ENCODE data around the gene C11orf24. TPM values are rescaled to one million over a fixed set of nuclear protein-coding genes. Genes with fewer than 3 reads are reported as not detected.

C11orf24 gene
- total and polyA plus RNA-seq, 4 donors = 9.8 to 50.0 (median 29.6) TPM

- 31 to 51% methylated on average over 14 of the region's 14 CpGs for WGBS, 2 donors
- TF ChIP-seq CTCF (IDR thresholded peaks at IDR 0.05; ENCODE audit: control extremely low read depth, extremely low read depth) = no peak
- DNase-seq (no peak), ATAC-seq (ENCODE audit: insufficient read depth, low FRiP score) (no peak)
- H3K9ac ChIP-seq (ENCODE audit: insufficient read depth in 1 of 2, low read length in 2 of 2) = peak overlapping the region in 1 of 2 donors; percentile 86
- H3K4me1 ChIP-seq (ENCODE audit: control insufficient read depth in 5 of 5, insufficient read depth in 5 of 5, low read length in 5 of 5) = peaks cover 8 to 35% (median 14%) of the 10 kb centered on the region in 5 donors
- peak overlapping the region; percentile 18 for H3K4me3 ChIP-seq
- no peaks in the 10 kb centered on the region for H3K9me3 ChIP-seq (ENCODE audit: control insufficient read depth in 4 of 4, insufficient read depth in 3 of 4, low read length in 3 of 4)
- no peaks in the 10 kb centered on the region for H3K36me3 ChIP-seq (ENCODE audit: control insufficient read depth in 4 of 4, insufficient read depth in 4 of 4, low read length in 4 of 4)
- H3K27me3 ChIP-seq (ENCODE audit: control insufficient read depth in 3 of 3, insufficient read depth in 3 of 3, low read length in 2 of 3) = no peaks in the 10 kb centered on the region
- peak overlapping the region in 1 of 2 donors; percentile 40 for H3K27ac ChIP-seq (ENCODE audit: low read depth in 1 of 2, low read length in 1 of 2)
Measured at GRCh38 chr11:68211546-68211945, 60.2 kb downstream of the C11orf24 start.

Other genes starting within 250 kb of the C11orf24 start
- gene NDUFS8, start 241.3 kb downstream of the C11orf24 start, total RNA-seq = 100 to 1,000 TPM in 1 of 2 donors, 10 to 100 TPM in 1; 57.8 to 151 TPM
- gene NDUFS8, start 241.3 kb downstream of the C11orf24 start, polyA plus RNA-seq = 100 to 1,000 TPM; 139 to 180 TPM
- gene TCIRG1, start 232.9 kb downstream of the C11orf24 start, total RNA-seq = 100 to 1,000 TPM in 1 of 2 donors, 10 to 100 TPM in 1; 70.2 to 322 TPM
- 100 to 1,000 TPM; 244 to 438 TPM for gene TCIRG1, start 232.9 kb downstream of the C11orf24 start, polyA plus RNA-seq
- 10 to 100 TPM; 55.8 to 73.4 TPM for gene CHKA, start 150.6 kb downstream of the C11orf24 start, total RNA-seq
- gene CHKA, start 150.6 kb downstream of the C11orf24 start, polyA plus RNA-seq = 10 to 100 TPM; 17.6 to 42.2 TPM
- gene KMT5B, start 58.7 kb downstream of the C11orf24 start, total RNA-seq = 10 to 100 TPM; 35.7 to 78.2 TPM
- 10 to 100 TPM; 15.1 to 16.5 TPM for gene KMT5B, start 58.7 kb downstream of the C11orf24 start, polyA plus RNA-seq
- 10 to 100 TPM; 59.3 to 67.1 TPM for gene LRP5, start 40.6 kb upstream of the C11orf24 start, total RNA-seq
- 10 to 100 TPM; 33.7 to 76.4 TPM for gene LRP5, start 40.6 kb upstream of the C11orf24 start, polyA plus RNA-seq
- gene PPP6R3, start 188.8 kb upstream of the C11orf24 start, total RNA-seq = 100 to 1,000 TPM in 1 of 2 donors, 10 to 100 TPM in 1; 87.4 to 217 TPM
- 10 to 100 TPM; 28.5 to 34.0 TPM for gene PPP6R3, start 188.8 kb upstream of the C11orf24 start, polyA plus RNA-seq